Neural progenitor cell (in vitro differentiated cells): ENCODE data around the gene KIRREL3.

Experiments
- EZH2 ChIP-seq: fragments of 200-600 bp; sonication (generic); IDR thresholded peaks from 2 replicates; pipeline ENCODE4 v1.6.1; 2017; ENCODE audit warnings: antibody characterized with exemption, mild to moderate bottlenecking, moderate library complexity
- EZH2phosphoT487 ChIP-seq: fragments of 200-600 bp; sonication (generic); IDR thresholded peaks from 2 replicates; pipeline ENCODE4 v1.6.1; 2017; ENCODE audit warnings: antibody characterized with exemption
- TF ChIP-seq, protein P1 (sequence below): fragments of 200-600 bp; sonication (generic); IDR thresholded peaks from 2 replicates; pipeline ENCODE4 v1.5.1; 2017; ENCODE audit warnings: antibody characterized with exemption, mild to moderate bottlenecking

DNA sequence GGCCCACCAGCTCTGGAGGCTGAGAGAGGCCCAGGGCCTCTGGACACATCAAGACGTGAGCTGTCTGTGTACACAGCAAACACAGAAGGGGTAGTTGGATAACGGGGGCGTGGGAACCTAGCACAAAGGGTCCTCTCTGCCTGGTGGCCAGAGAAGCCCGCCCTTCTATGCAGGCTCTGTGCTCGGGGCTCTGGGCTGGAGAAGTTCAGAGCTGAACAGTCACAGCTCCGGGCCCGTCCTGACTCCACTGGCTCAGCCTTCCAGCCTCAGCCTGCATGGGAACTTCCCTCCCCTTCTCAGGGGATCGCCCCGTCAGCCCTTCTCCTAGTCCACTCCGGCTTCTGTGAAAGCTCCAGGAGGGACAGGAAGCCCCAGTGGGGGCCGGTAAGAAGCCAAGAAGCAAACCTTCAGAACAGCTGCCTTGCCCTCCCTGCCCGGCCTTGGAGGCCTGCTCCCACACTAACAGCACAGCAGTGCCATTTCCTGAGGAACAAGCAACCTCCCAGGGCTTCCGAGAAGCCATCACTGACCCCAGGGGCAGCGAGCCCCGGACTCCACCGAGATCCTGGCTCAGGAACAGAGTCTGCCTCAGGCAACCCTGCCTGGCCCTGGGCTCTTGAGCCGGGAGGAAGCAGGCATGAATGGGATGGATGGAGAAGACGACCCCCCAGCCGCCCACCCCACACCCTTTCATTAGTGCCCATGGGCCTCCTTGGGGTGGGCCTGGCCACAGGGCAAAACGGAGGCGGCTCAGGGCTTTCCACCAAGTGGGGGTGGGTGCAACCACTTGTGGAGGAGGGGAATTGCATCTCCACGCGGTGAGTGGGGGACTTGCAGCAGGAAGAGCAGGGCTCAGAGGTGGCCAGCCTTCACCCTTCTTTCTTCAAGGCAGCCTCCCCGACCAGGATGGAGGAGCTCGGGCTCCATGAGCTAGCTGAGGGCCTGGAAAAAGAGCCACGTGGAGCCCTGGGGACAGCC is 525.3 kb downstream of the KIRREL3 start:
- TF ChIP-seq, protein P1, sequence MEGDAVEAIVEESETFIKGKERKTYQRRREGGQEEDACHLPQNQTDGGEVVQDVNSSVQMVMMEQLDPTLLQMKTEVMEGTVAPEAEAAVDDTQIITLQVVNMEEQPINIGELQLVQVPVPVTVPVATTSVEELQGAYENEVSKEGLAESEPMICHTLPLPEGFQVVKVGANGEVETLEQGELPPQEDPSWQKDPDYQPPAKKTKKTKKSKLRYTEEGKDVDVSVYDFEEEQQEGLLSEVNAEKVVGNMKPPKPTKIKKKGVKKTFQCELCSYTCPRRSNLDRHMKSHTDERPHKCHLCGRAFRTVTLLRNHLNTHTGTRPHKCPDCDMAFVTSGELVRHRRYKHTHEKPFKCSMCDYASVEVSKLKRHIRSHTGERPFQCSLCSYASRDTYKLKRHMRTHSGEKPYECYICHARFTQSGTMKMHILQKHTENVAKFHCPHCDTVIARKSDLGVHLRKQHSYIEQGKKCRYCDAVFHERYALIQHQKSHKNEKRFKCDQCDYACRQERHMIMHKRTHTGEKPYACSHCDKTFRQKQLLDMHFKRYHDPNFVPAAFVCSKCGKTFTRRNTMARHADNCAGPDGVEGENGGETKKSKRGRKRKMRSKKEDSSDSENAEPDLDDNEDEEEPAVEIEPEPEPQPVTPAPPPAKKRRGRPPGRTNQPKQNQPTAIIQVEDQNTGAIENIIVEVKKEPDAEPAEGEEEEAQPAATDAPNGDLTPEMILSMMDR = no peak
- TF ChIP-seq EZH2phosphoT487 (no peak), EZH2 (no peak)
